B cell (primary cell): Measurements from ENCODE around the gene SSH3. TPM values are rescaled to one million over a fixed set of nuclear protein-coding genes. Genes with fewer than 3 reads are reported as not detected.

Experiments
- ATAC-seq: fragments of 200-7000 bp; cut with Tn5 transposase; one replicate; pipeline ENCODE4 v1.10.0; 2021; ENCODE audit warnings: low read depth, mild to moderate bottlenecking, moderate number of reproducible peaks, moderate library complexity
- CTCF ChIA-PET: fragments of 350-600 bp; sonication (Branson Sonifier 250); formaldehyde crosslinking; loops from one replicate; lab custom pipeline; 2021; ENCODE audit warnings: antibody characterized with exemption, inconsistent platforms; lab: Charles Lee
- POLR2A ChIA-PET: fragments of 350-600 bp; sonication (Branson Sonifier 250); formaldehyde crosslinking; loops from one replicate; lab custom pipeline; 2021; ENCODE audit warnings: antibody characterized with exemption; lab: Charles Lee
- DNase-seq: peaks from one replicate; pipeline ENCODE4 v3.0.0; 2013
- H2AFZ ChIP-seq: 2 replicates; pipeline ENCODE4 v1.6.1; 2012; ENCODE audit warnings: mild to moderate bottlenecking, low read depth, low read length; ENCODE audit not compliant: insufficient read depth, poor library complexity, severe bottlenecking
- H3K27ac ChIP-seq, 2 donors: 1 replicate in 1 of 2; 2 replicates in 1 of 2; pipeline ENCODE4 v1.5.1; 2012 to 2013; ENCODE audit warnings: low read length in 2 of 2, mild to moderate bottlenecking in 2 of 2, moderate library complexity in 1 of 2
- H3K27me3 ChIP-seq, 4 experiments: fragments of 200-600 bp in 1 of 4; sonication (generic) in 1 of 4; replicated peaks in 1 of 4; 1 replicate in 2 of 4; 2 replicates in 2 of 4; pipeline versions ENCODE4 v1.6.1 to v1.7.0; 2013 to 2016; ENCODE audit warnings: low read length in 3 of 4, mild to moderate bottlenecking in 2 of 4, mixed read lengths in 1 of 4, moderate library complexity in 1 of 4; ENCODE audit not compliant: insufficient read depth in 4 of 4, control insufficient read depth in 3 of 4; ENCODE audit errors: control extremely low read depth in 1 of 4
- H3K36me3 ChIP-seq, 2 experiments: replicated peaks in 1 of 2; 1 replicate in 1 of 2; 2 replicates in 1 of 2; pipeline versions ENCODE4 v1.6.1 to v1.7.1; 2013; ENCODE audit warnings: low read length in 1 of 2; ENCODE audit not compliant: insufficient read depth in 2 of 2, control insufficient read depth in 1 of 2; ENCODE audit errors: control extremely low read depth in 1 of 2, extremely low read depth in 1 of 2
- H3K4me1 ChIP-seq, 2 donors: fragments of 200-600 bp in 1 of 2; sonication (generic) in 1 of 2; 1 replicate in 1 of 2; 2 replicates in 1 of 2; pipeline versions ENCODE4 v1.5.1 to v1.6.1; 2013 to 2017; ENCODE audit warnings: low read length in 2 of 2; ENCODE audit not compliant: control insufficient read depth in 2 of 2, insufficient read depth in 2 of 2
- H3K4me2 ChIP-seq: replicated peaks from 2 replicates; pipeline ENCODE3; 2012; ENCODE audit warnings: mild to moderate bottlenecking, low read depth, low read length; ENCODE audit not compliant: poor library complexity, severe bottlenecking
- H3K4me3 ChIP-seq, 5 experiments: fragments of 200-600 bp in 1 of 5; sonication (generic) in 1 of 5; 1 replicate in 3 of 5; 2 replicates in 2 of 5; pipeline versions ENCODE4 v1.5.1 to v1.7.0; 2011 to 2016; ENCODE audit warnings: low read length in 4 of 5, mild to moderate bottlenecking in 4 of 5, low read depth in 2 of 5, control low read depth in 1 of 5, moderate library complexity in 1 of 5; ENCODE audit not compliant: insufficient read depth in 1 of 5; ENCODE audit errors: control extremely low read depth in 1 of 5, extremely low read depth in 1 of 5
- H3K79me2 ChIP-seq: fragments of 200-600 bp; sonication (generic); one replicate; pipeline ENCODE4 v1.6.0; 2016; ENCODE audit warnings: low read length; ENCODE audit not compliant: control insufficient read depth, insufficient read depth
- H3K9ac ChIP-seq: fragments of 200-600 bp; sonication (generic); 2 replicates; pipeline ENCODE4 v1.6.1; 2017; ENCODE audit warnings: mild to moderate bottlenecking, low read length, moderate library complexity
- H3K9me3 ChIP-seq, 3 donors: one replicate each; pipeline versions ENCODE4 v1.6.1 to v1.7.1; 2013; ENCODE audit warnings: low read length in 2 of 3; ENCODE audit not compliant: control insufficient read depth in 2 of 3, insufficient read depth in 1 of 3; ENCODE audit errors: control extremely low read depth in 1 of 3
- H4K20me1 ChIP-seq: 2 replicates; pipeline ENCODE4 v1.6.0; 2012; ENCODE audit warnings: mild to moderate bottlenecking, low read length; ENCODE audit not compliant: insufficient read depth, control insufficient read depth, poor library complexity, severe bottlenecking
- H3K27ac Mint-ChIP-seq: one replicate; pipeline ENCODE4 v1.8.0; 2021; ENCODE audit warnings: mixed read lengths
- H3K27me3 Mint-ChIP-seq: one replicate; pipeline ENCODE4 v1.8.0; 2021; ENCODE audit warnings: mixed read lengths
- H3K4me1 Mint-ChIP-seq: one replicate; pipeline ENCODE4 v1.8.0; 2021; ENCODE audit warnings: mixed read lengths
- H3K4me3 Mint-ChIP-seq: one replicate; pipeline ENCODE4 v1.8.0; 2021; ENCODE audit warnings: mixed read lengths
- H3K9me3 Mint-ChIP-seq: one replicate; pipeline ENCODE4 v1.8.0; 2022; ENCODE audit warnings: mixed read lengths; ENCODE audit not compliant: insufficient read depth
- EZH2 ChIP-seq: IDR thresholded peaks from 2 replicates; pipeline ENCODE4 v1.6.1; 2012; ENCODE audit warnings: borderline replicate concordance, low read depth, mild to moderate bottlenecking, moderate library complexity, low read length; ENCODE audit not compliant: insufficient read depth, poor library complexity, severe bottlenecking
- WGBS: methylation state at CpG from one replicate; pipeline ENCODE4 v1.1.5; 2013; ENCODE audit warnings: missing lambda C conversion rate; ENCODE audit not compliant: insufficient coverage; 5-methylcytosine and 5-hydroxymethylcytosine counted together
- intact Hi-C: fragments of 100-400 bp; cut with micrococcal nuclease; formaldehyde crosslinking; loops from one replicate; pipeline ENCODE4 v1.10.0; 2022
- polyA plus RNA-seq: library from polyadenylated mRNA; depleted of rRNA; stranded (reverse); fragments of >200 nt; gene quantifications from 2 replicates; pipeline ENCODE4 v1.2.3, GENCODE V29; 2012
- total RNA-seq, 2 donors: library from RNA; stranded (reverse); fragments of 120-200 nt in 1 of 2; gene quantifications; 1 replicate in 1 of 2; 2 replicates in 1 of 2; pipeline versions ENCODE4 v1.2.3 to v1.2.4, GENCODE V29; 2013 to 2022
- TF ChIP-seq, protein P1 (sequence below): fragments of 200-600 bp; IDR thresholded peaks from one replicate; pipeline ENCODE4 v1.8.0; 2022; ENCODE audit warnings: antibody characterized with exemption, mild to moderate bottlenecking

Gene SSH3
- total and polyA plus RNA-seq, 2 donors (not counting 1 experiment from before 2014, with no cell fraction given), result 4.0 to 7.2 TPM

DNA sequence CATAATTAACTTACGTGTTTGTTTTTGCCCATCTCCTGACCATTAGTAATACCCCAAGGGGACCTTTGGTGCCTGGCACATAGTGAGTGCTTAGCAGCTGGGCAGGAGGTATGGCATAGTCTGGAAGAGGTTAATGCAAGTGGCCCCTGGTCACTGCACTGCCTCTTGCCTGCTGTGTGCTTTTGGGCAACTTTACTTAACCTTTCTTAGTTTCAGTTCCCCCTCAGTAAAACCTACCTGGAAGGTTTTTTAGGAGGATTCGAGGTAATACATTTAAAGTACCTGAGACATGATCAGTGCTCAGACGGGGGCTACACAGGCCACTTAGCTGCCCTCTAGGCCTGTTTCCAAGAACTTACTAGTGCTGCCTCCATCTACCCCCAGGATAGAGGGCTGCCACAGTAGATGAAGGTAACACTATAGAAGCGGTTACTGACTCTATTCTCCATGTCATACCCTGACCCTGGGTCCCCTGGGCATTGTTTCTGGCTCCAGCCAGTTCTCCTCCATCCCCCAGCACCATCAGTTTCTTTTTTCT is 46.7 kb downstream of the SSH3 start:
- H3K4me1 ChIP-seq, result peaks cover 70 to 88% of the 10 kb centered on the region in 2 donors
- CTCF ChIA-PET, result interaction anchor here (0.6 to 39.5 kb wide), 13 partner anchors 22 to 309 kb away, joined by 3 to 2379 read pairs (median 3); partner anchors contain the start of genes ANKRD13D, CLCF1, POLD4 and RAD9A
- H3K4me3 ChIP-seq, result no peak overlapping the region
- H3K4me2 ChIP-seq, result peak overlapping the region; percentile 57
- DNase-seq (peak; percentile 59), ATAC-seq (no peak)
- H3K27me3 ChIP-seq, result no peaks in the 10 kb centered on the region
- no peaks in the 10 kb centered on the region for H3K9me3 ChIP-seq
- peak overlapping the region in 1 of 2 donors; percentile 65 for H3K27ac ChIP-seq
- WGBS, result no CpG with 5 or more reads among the region's 4 CpGs
- Mint-ChIP-seq H3K4me1 (peaks cover 79% of the 10 kb centered on the region), H3K27me3 (no peaks in the 10 kb centered on the region), H3K27ac (peak overlapping the region; percentile 84), H3K4me3 (peak overlapping the region; percentile 65), H3K9me3 (no peaks in the 10 kb centered on the region)
- POLR2A ChIA-PET, result interaction anchor here (1.0 to 4.1 kb wide), 4 partner anchors 13 to 83 kb away, joined by 3 to 26 read pairs (median 6); partner anchors contain the start of genes ANKRD13D, CLCF1 and GRK2
- no peak overlapping the region for H3K9ac ChIP-seq
- intact Hi-C loops, result loop anchor here (10.0 kb wide), 2 partner anchors 235 to 455 kb away; partner anchors contain the start of gene KDM2A
- TF ChIP-seq, protein P1, sequence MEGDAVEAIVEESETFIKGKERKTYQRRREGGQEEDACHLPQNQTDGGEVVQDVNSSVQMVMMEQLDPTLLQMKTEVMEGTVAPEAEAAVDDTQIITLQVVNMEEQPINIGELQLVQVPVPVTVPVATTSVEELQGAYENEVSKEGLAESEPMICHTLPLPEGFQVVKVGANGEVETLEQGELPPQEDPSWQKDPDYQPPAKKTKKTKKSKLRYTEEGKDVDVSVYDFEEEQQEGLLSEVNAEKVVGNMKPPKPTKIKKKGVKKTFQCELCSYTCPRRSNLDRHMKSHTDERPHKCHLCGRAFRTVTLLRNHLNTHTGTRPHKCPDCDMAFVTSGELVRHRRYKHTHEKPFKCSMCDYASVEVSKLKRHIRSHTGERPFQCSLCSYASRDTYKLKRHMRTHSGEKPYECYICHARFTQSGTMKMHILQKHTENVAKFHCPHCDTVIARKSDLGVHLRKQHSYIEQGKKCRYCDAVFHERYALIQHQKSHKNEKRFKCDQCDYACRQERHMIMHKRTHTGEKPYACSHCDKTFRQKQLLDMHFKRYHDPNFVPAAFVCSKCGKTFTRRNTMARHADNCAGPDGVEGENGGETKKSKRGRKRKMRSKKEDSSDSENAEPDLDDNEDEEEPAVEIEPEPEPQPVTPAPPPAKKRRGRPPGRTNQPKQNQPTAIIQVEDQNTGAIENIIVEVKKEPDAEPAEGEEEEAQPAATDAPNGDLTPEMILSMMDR, result no peak
- TF ChIP-seq EZH2, result no peak
- peaks cover 0 to 9% of the 10 kb centered on the region in 2 experiments for H3K36me3 ChIP-seq
- H3K79me2 ChIP-seq, result peaks cover 60% of the 10 kb centered on the region
- H2AFZ ChIP-seq, result no peak overlapping the region
- H4K20me1 ChIP-seq, result peaks cover 20% of the 10 kb centered on the region
